Epithelial cell of proximal tubule (primary cell): ENCODE results near the gene RADIL. TPM values are rescaled to one million over a fixed set of nuclear protein-coding genes. Genes with fewer than 3 reads are reported as not detected.

ENCODE experiments used
- DNase-seq: peaks from one replicate; pipeline ENCODE4 v3.0.0-alpha.2; 2011; ENCODE audit warnings: low read depth
- H3K4me3 ChIP-seq: 2 replicates; pipeline ENCODE4 v1.5.1; 2011; ENCODE audit warnings: low read depth, mild to moderate bottlenecking, low read length
- total RNA-seq: library from RNA; depleted of rRNA; stranded (reverse); fragments of >200 nt; gene quantifications from 2 replicates; pipeline ENCODE4 v1.2.3, GENCODE V29; 2015
- TF ChIP-seq, protein P1 (sequence below): conservative IDR thresholded peaks from 2 replicates; pipeline ENCODE4 v1.5.1; 2012; ENCODE audit warnings: low read depth, mild to moderate bottlenecking, low read length

RADIL gene
- total RNA-seq, 1 donor from 2014 or later = 2.4 TPM

DNA sequence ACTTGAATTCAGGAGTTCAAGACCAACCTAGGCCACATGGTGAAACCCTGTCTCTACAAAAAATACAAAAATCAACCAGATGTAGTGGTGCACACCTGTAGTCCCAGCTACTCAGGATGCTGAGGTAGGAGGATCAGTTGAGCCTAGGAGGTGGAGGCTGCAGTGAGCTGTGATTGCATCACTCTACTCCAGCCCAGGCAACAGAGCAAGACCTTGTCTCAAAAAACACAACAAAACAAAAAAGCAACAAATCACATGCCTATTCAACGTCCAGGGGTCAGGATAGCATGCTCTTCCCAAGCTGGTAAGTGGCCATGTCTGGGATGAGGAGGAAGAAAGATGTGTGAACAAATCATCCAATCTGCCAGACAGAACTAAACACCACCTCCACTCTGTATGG, 6.2 kb upstream of the RADIL start:
- TF ChIP-seq, protein P1, sequence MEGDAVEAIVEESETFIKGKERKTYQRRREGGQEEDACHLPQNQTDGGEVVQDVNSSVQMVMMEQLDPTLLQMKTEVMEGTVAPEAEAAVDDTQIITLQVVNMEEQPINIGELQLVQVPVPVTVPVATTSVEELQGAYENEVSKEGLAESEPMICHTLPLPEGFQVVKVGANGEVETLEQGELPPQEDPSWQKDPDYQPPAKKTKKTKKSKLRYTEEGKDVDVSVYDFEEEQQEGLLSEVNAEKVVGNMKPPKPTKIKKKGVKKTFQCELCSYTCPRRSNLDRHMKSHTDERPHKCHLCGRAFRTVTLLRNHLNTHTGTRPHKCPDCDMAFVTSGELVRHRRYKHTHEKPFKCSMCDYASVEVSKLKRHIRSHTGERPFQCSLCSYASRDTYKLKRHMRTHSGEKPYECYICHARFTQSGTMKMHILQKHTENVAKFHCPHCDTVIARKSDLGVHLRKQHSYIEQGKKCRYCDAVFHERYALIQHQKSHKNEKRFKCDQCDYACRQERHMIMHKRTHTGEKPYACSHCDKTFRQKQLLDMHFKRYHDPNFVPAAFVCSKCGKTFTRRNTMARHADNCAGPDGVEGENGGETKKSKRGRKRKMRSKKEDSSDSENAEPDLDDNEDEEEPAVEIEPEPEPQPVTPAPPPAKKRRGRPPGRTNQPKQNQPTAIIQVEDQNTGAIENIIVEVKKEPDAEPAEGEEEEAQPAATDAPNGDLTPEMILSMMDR = no peak
- H3K4me3 ChIP-seq = no peak overlapping the region
- DNase-seq = no peak

DNA sequence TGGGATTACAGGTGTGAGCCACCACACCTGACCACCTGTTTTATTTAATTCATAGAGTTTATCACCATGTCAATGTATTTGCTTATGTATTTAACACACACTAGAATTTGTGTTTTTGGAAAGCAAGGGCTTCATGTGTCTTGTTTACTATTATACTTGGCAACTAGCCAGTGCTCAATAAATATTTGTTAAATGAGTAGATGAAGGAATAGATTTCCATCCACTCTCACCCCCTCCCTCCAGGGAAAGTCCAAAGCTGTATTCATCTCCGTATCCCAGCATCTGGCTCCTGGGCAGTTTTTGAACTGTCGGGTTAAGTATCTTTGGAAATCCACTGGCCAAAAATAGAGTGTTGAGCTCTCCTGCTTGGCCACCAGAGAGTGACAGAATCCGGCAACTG, 4.6 kb upstream of the RADIL start:
- no peak overlapping the region for H3K4me3 ChIP-seq
- TF ChIP-seq, protein P1 = no peak
- no peak for DNase-seq

DNA sequence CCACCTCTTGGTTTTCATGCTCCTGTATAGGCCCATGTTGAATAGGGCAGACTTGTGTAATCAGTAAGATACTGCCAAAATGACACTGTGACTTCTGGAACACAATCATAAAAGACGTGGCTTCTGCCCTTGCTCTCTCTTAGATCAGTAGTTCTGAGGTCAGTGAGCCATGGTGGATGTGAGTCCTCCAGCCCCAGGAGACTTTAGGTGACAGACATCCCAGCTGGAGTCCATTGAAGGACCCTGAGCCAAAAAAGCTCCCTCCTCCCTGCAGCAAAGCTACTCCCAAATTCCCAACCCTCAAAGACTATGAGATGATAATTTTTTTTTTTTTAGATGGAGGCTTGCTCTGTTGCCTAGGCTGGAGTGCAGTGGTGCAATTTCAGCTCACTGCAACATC, 3.2 kb upstream of the RADIL start:
- TF ChIP-seq, protein P1 = no peak
- no peak for DNase-seq
- no peak overlapping the region for H3K4me3 ChIP-seq

DNA sequence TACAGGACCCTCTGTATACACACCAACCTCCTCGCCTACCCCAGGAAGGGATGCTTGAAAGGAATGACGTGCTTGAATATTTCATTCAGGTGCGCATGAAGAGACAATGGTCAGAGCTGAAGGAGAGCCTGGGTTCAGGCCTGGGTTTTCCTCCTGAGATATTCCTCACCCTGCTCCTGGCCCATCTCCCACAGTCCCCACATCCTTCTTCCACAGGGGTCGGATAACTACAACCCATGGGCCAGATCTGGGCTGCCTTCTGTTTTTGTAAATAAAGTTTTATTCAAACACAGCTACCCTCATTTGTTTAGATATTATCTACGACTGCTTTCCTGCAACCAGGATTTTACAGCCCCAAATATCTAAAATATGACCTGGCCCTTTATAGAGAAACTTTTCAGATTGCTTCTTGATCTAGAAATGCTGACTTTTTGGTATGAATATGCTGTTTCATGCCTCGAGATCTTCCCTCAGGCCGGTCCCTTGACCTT, 1.8 kb upstream of the RADIL start:
- TF ChIP-seq, protein P1 = no peak
- DNase-seq = no peak
- no peak overlapping the region for H3K4me3 ChIP-seq

DNA sequence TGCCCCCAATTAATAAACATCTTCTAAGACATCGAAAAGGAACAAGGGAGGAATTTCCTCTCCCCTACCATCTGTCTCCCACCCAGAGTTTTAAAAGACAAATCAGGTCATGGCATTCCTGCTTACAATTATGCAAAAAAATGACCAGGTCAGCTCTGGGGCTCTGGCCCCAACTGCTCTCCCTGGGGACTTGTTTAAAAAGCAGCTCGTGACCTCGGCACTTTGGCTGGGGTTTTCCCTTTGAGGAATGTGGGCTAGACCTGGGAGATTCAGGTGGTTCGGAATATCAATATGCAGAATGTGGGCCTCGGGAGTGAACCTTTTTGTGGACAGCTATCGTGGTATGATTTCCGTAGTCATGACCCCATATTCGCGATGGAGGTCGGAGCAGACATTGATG, 648 bp upstream of the RADIL start:
- DNase-seq = no peak
- TF ChIP-seq, protein P1 = no peak
- H3K4me3 ChIP-seq = no peak overlapping the region

DNA sequence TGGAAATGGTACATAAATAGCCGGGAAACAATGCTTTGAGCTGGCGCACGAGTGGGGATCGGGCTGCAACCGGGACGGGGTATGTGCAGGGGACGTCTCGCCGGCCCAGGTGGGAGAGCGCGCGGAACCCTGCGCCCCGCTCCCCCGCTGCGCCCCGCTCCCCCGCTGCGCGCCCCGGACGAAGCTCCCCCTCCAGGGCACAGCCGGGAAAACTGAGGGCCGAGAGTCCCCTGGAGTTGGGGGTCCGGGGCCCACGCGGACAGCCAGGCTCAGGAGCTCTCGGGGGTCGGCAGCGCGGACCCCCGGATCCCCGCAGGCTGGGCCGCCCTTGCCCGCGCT, 514 bp downstream of the RADIL start:
- TF ChIP-seq, protein P1 = no peak
- DNase-seq = no peak
- H3K4me3 ChIP-seq = peak overlapping the region; percentile 26

DNA sequence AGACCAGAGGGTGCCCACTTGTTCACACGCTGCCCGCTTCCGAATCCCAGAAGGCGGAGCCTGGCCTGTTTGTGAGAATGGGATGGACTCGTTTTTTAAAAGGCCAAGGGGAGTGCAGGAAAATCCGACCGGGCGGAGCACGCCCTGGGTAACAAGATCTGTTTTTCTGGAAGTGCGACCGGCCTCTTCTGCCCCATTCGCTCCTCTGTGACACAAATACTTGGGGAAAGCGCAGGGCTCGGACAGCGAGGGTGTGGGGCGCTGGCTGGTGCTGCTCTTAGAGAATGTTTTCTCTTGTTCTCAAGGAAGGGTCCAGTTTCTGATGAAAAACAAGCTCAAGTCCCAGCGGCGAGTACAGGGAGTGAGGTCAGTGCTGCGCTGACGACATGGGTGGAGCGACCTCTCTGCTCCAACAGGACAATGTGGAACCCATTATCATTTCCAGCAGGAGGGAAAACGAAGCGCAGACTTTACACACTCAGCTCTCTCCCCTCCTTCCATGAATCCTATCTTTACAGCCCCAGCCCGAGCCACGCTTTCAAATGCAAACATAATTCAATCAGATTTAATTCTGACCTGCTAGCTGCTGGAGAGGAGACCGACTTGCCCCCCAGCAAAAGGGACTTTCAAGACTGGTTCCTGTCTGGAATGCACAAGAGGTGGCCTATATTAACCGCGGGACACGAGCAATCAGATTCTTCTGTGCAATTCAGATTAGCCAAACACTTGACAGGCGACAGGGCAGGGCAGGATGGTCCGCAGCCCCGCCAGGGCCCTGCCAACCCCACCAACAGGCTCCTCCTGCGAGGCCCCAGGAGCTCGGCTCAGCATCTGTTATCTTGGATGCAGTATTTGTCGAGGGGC, 1.1 kb downstream of the RADIL start:
- H3K4me3 ChIP-seq = no peak overlapping the region
- DNase-seq = no peak
- TF ChIP-seq, protein P1 = no peak
